C4-2B (cell line): ENCODE data around the gene POU3F3.

Source experiments
- CTCF ChIP-seq: fragments of 450-650 bp; conservative IDR thresholded peaks from 2 replicates; pipeline ENCODE4 v1.5.1; 2017; ENCODE audit warnings: mild to moderate bottlenecking
- ZFX ChIP-seq: fragments of 450-650 bp; IDR thresholded peaks from 2 replicates; pipeline ENCODE4 v1.6.1; 2017

DNA sequence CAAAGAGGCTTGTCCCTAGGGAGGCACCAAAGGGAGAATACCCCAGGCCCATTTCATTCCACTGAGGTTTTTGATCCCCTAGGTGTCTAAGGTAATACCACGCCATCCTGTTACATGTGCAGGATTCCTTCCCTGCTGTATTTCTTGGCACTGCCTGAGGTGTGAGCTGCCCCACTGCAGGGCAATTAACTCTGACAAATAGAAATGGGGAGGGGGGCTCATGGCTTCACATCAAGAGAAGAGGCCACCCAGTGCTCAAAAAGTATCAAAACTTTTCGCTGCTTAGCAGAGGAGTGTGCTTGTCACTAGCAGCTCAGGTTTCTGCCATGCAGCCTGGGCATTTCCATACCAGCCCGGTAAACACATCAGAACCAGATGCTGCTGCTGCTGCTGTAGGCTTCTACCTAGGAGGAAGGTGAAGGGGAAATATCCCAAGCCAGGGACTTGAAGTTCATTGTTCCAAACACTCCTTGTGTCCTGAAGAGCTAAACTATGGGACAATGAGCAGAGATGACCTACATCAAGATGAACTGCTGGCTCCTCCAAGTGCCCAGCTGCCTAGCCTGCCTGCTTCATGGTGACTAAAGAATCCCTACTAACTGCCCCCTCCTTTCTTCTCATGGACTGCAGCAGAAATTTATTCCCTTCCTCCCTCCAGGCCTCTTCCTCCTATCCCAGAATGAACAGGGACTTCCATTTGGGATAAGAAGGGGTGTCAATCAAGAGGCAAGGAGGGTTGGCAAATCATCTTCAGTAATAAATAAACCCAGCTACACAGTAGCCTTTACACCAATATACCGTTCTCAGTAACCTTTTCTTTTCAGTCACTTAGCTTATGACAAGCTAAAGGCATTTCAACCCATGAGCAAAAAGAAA, 16.4 kb downstream of the POU3F3 start:
- TF ChIP-seq CTCF (no peak), ZFX (no peak)
